MM.1S (cell line): ENCODE data around the gene VEGFA.

Source experiments
- EZH2phosphoT487 ChIP-seq: fragments of 300-600 bp; sonication (generic); IDR thresholded peaks from 2 replicates; pipeline ENCODE4 v1.6.1; 2018; ENCODE audit warnings: antibody characterized with exemption, low read length
- TF ChIP-seq, protein P1 (sequence below): fragments of 300-600 bp; sonication (generic); IDR thresholded peaks from 2 replicates; pipeline ENCODE4 v1.5.1; 2016; ENCODE audit warnings: antibody characterized with exemption, low read length, mixed read lengths

DNA sequence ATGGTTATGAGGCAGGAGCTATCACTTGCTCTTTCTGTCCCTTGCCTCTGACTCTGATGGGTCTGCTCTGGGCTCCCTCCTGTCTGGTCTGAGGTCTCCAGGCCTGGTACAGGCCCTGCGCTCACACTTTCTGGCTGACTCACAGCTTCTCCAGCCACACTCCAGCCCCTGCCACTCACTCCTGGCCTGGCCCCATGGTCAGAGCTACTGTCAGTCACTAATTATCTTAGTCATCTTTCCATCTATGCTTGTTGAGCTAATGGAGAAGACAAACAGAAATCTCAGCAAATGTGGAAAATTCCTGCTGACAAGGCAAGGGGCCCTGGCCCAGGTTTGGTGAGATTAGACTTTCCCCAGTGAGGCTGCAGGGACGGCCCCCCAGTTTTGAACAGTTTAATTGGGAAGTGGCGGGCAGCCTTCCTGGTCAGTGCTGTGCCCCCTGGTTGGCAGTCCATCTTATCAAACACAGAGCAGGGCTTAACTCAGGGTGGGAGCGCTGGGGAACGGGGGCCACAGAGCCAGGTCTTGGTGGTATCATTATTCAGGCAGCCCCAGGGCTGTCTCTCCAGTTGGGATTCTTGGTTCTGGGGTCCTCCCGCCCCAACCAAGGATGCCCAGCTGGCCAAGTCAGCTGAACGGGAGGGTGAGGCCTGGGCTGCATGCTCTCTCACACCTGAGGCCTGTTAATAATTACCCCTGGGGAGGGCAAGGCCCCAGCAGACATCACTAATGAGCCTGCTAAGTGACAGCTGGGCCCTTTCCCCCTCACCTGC, 63.4 kb downstream of the VEGFA start:
- TF ChIP-seq, protein P1, sequence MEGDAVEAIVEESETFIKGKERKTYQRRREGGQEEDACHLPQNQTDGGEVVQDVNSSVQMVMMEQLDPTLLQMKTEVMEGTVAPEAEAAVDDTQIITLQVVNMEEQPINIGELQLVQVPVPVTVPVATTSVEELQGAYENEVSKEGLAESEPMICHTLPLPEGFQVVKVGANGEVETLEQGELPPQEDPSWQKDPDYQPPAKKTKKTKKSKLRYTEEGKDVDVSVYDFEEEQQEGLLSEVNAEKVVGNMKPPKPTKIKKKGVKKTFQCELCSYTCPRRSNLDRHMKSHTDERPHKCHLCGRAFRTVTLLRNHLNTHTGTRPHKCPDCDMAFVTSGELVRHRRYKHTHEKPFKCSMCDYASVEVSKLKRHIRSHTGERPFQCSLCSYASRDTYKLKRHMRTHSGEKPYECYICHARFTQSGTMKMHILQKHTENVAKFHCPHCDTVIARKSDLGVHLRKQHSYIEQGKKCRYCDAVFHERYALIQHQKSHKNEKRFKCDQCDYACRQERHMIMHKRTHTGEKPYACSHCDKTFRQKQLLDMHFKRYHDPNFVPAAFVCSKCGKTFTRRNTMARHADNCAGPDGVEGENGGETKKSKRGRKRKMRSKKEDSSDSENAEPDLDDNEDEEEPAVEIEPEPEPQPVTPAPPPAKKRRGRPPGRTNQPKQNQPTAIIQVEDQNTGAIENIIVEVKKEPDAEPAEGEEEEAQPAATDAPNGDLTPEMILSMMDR: no peak
- TF ChIP-seq EZH2phosphoT487: no peak
